ENCODE results near the gene FTSJ1.

DNA sequence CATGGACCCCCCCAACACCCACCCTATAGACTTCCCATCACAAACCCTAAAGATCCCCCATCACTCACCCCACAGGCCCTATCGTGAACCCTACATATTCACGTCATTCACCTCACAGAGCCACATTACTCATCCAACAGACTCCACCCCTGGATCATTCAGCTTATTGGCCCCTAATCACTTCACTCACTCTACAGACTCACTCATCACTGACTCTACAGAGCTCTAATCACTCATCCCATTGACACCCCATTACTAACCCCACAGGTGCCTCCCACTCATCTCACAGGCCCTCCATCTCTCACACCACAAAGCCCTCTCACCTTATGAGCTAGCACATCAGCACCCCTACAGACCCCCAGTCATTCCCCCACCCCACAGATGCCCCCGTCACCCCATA lies 57.2 kb downstream of the FTSJ1 start:
- TF ChIP-seq, protein P1, sequence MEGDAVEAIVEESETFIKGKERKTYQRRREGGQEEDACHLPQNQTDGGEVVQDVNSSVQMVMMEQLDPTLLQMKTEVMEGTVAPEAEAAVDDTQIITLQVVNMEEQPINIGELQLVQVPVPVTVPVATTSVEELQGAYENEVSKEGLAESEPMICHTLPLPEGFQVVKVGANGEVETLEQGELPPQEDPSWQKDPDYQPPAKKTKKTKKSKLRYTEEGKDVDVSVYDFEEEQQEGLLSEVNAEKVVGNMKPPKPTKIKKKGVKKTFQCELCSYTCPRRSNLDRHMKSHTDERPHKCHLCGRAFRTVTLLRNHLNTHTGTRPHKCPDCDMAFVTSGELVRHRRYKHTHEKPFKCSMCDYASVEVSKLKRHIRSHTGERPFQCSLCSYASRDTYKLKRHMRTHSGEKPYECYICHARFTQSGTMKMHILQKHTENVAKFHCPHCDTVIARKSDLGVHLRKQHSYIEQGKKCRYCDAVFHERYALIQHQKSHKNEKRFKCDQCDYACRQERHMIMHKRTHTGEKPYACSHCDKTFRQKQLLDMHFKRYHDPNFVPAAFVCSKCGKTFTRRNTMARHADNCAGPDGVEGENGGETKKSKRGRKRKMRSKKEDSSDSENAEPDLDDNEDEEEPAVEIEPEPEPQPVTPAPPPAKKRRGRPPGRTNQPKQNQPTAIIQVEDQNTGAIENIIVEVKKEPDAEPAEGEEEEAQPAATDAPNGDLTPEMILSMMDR (IDR thresholded peaks at IDR 0.05) = no peak
- no peak for TF ChIP-seq POLR2A (IDR thresholded peaks at IDR 0.05)
